Measurements from ENCODE around the gene CCNL2.
A peak's percentile ranks its signal among the peaks of the same experiment; 100 is the strongest.
"Not testable (repeated sequence)": the region's sequence is repeated elsewhere in the genome, so short reads cannot be mapped to it uniquely, and the experiment has no call there.

Gene CCNL2

GRCh38 chr1:1418464-1419362 lies 19.6 kb upstream of the CCNL2 start:
- no peaks in the 10 kb centered on the region for H3K27me3 Mint-ChIP-seq
- peaks cover 2% of the 10 kb centered on the region for H3K4me1 Mint-ChIP-seq (ENCODE audit: low read depth)
- H3K27ac Mint-ChIP-seq = no peak overlapping the region
- H3K9me3 Mint-ChIP-seq (ENCODE audit: low read depth) = no peaks in the 10 kb centered on the region
- H3K4me3 Mint-ChIP-seq = no peak overlapping the region
- no peaks in the 10 kb centered on the region for H3K36me3 Mint-ChIP-seq

DNA sequence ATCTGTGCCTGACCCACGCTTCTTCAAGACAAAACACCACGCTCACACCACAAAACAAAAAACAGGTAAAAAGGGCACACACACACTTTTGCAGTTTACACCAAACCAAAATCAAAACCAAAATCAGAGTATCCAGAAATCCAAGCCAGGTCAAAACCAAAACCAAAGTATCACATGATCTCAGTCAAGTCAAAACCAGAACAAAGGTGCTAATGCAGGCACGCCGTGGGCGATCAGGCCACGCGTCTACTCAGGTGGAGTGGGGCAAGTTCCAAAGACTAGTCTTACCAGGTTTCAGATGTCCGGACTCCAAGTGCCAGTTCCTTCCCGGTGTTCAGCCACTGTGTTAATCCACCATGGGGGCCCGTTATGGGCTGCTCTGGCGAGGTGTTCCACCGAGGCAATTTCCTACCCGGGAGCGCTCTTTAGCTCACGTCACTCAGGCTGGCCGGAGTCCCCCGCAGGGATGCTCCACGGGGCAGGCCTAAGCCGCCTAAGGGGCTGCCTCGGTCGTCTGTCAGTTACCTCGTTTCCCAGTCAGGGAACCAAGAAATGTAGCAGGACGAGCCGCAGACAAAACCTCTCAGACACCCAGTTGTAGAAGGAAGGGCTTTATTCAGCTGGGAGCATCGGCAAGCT lies 18.8 kb upstream of the CCNL2 start:
- not testable (repeated sequence) for H3K9me3 Mint-ChIP-seq (ENCODE audit: low read depth); H3K4me1 Mint-ChIP-seq (ENCODE audit: low read depth); H3K27me3 Mint-ChIP-seq; H3K27ac Mint-ChIP-seq; H3K36me3 Mint-ChIP-seq; H3K4me3 Mint-ChIP-seq

DNA sequence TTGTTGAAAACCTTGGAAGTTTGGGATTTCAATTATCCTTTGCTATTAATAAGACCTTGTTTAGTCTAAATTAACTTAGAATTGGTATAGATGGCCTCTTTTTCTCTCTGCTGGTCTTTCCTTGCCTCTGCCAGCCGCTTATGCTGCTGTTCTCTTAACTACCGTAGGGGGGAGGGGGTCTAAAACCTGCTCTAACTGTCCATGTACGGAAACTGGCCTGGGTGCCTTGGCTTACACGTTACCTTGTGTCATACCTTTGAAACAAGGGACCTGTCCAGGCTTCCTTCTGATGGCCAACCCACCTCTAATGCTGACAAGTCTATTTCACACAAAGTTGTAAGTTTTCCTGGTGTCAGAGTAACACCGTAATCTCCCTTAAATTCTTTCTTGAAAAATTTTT lies 18.3 kb upstream of the CCNL2 start:
- H3K27me3 Mint-ChIP-seq; H3K36me3 Mint-ChIP-seq; H3K4me3 Mint-ChIP-seq; H3K4me1 Mint-ChIP-seq (ENCODE audit: low read depth); H3K9me3 Mint-ChIP-seq (ENCODE audit: low read depth); H3K27ac Mint-ChIP-seq: not testable (repeated sequence)

- Mint-ChIP-seq H3K9me3 (ENCODE audit: low read depth) (no peaks in the 10 kb centered on the region), H3K36me3 (no peaks in the 10 kb centered on the region), H3K4me3 (no peak overlapping the region), H3K27me3 (no peaks in the 10 kb centered on the region), H3K27ac (no peak overlapping the region), H3K4me1 (ENCODE audit: low read depth) (peaks cover 2% of the 10 kb centered on the region)
These were observed 16.6 kb upstream of the CCNL2 start for GRCh38 chr1:1415751-1416150.

- peaks cover 17% of the 10 kb centered on the region for H3K4me1 Mint-ChIP-seq (ENCODE audit: low read depth)
- not testable (repeated sequence) for H3K27ac Mint-ChIP-seq; H3K9me3 Mint-ChIP-seq (ENCODE audit: low read depth); H3K27me3 Mint-ChIP-seq; H3K4me3 Mint-ChIP-seq; H3K36me3 Mint-ChIP-seq
These were observed 13.3 kb upstream of the CCNL2 start for GRCh38 chr1:1412311-1412902.

DNA sequence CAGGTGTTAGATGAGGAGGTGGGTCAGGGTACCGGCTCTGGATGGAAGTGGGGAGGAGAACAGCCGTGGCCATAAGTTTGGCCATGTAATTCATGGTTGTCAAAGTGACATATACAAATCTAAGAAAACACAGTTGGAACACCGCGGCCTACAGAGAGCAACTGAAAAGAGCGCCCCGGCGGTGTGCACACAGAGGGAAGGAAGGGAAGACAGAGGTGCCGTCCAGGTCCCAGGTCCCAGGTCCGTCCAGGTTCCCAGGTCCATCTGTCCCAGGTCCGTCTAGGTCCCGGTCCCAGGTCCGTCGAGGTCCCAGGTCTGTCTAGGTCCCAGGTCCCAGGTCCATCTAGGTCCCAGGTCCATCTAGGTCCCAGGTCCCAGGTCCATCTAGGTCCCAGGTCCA lies 12.5 kb upstream of the CCNL2 start:
- Mint-ChIP-seq H3K36me3 (peaks cover 2% of the 10 kb centered on the region), H3K27ac (peak overlapping the region; percentile 34), H3K4me3 (no peak overlapping the region), H3K9me3 (ENCODE audit: low read depth) (no peaks in the 10 kb centered on the region), H3K4me1 (ENCODE audit: low read depth) (peaks cover 19% of the 10 kb centered on the region), H3K27me3 (no peaks in the 10 kb centered on the region)

- H3K4me1 Mint-ChIP-seq (ENCODE audit: low read depth) = peaks cover 26% of the 10 kb centered on the region
These were observed 11.1 kb upstream of the CCNL2 start for GRCh38 chr1:1410238-1410637.

GRCh38 chr1:1407636-1408318 lies 8.6 kb upstream of the CCNL2 start:
- peaks cover 7% of the 10 kb centered on the region for H3K36me3 Mint-ChIP-seq
- peak overlapping the region; percentile 91 for H3K4me3 Mint-ChIP-seq
- no peaks in the 10 kb centered on the region for H3K27me3 Mint-ChIP-seq
- no peaks in the 10 kb centered on the region for H3K9me3 Mint-ChIP-seq (ENCODE audit: low read depth)
- peak overlapping the region; percentile 84 for H3K27ac Mint-ChIP-seq
- H3K4me1 Mint-ChIP-seq (ENCODE audit: low read depth) = peaks cover 38% of the 10 kb centered on the region

More at GRCh38 chr1:1410238-1410637, 11.1 kb upstream of the CCNL2 start:
- Mint-ChIP-seq H3K4me3 (peak overlapping the region; percentile 71), H3K27ac (peak overlapping the region; percentile 74)
- H3K9me3 Mint-ChIP-seq (ENCODE audit: low read depth); H3K27me3 Mint-ChIP-seq; H3K36me3 Mint-ChIP-seq: not testable (repeated sequence)

DNA sequence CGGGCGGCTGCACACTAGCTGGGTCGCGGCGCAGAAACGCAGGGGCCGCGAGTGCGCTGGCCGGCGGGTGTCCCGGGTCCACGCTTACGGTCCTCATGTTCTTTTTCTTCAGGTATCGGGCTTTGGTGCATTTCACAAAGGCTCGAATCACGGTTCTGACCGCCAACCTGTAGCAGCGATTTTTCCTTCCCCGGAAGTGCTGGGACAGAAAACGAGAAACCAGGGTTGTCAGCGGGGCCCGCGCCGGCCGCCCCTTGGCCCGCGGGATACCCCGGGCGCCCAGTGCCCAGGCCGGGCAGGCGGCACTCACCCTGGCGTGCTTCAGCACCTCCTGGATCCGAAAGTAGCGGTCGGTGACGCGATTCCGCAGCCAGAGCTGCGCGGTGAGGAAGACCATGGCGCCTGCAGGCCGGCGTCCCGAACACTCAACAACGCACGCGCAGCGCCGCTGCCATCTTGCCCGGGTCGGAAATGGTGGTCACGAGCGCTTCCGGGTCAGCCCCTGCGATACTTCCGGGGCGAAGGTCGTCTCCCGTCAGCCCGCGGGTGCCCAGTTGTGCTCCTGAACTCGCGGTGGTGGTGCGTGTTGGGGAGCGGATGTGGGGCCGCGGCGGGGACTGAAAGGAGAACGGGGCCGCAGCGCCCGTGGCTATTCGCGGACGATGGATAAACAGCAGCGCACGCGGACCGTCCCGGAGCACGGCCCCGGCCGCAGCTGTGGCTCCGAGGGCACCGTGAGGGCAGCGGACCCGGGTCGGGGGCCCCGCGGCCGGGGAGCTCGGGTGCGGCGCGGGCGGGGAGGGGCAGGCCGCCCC lies 7.9 kb upstream of the CCNL2 start, which contains the start of gene MRPL20:
Gene MRPL20, minus strand, starts transcription at position 473 of the 815 bp plus-strand sequence. Its CDS starts 76 bp downstream, at position 397.
- peak within 1 kb of the TSS; percentile 95 for H3K27ac Mint-ChIP-seq
- H3K4me1 Mint-ChIP-seq (ENCODE audit: low read depth) = peaks cover 41% of the 10 kb centered on the region
- H3K36me3 Mint-ChIP-seq = peaks cover 7% of the 10 kb centered on the region
- H3K4me3 Mint-ChIP-seq = peak within 1 kb of the TSS; percentile 95
- no peaks in the 10 kb centered on the region for H3K9me3 Mint-ChIP-seq (ENCODE audit: low read depth)
- no peaks in the 10 kb centered on the region for H3K27me3 Mint-ChIP-seq

GRCh38 chr1:1406101-1406820 lies 7.1 kb upstream of the CCNL2 start:
- peak overlapping the region; percentile 95 for H3K4me3 Mint-ChIP-seq
- peaks cover 7% of the 10 kb centered on the region for H3K36me3 Mint-ChIP-seq
- peaks cover 46% of the 10 kb centered on the region for H3K4me1 Mint-ChIP-seq (ENCODE audit: low read depth)
- H3K27me3 Mint-ChIP-seq = no peaks in the 10 kb centered on the region
- peak overlapping the region; percentile 95 for H3K27ac Mint-ChIP-seq
- no peaks in the 10 kb centered on the region for H3K9me3 Mint-ChIP-seq (ENCODE audit: low read depth)

DNA sequence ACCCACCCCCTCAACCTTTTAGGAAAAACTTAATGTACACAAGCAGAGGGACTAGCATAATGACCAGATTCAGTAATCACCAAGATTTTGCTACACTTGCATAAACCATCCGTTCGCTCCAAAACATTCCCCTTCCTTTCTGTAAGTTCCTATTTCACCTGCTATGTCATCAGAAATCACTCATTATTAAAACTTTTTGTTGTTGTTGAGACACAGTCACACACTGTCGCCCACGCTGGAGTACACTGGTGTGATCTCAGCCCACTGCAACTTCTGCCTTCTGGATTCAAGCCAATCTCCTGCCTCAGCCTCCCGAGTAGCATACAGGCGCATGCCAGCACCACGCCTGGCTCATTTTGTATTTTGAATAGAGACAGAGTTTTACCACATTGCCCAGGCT lies 4.5 kb upstream of the CCNL2 start:
- H3K27ac Mint-ChIP-seq = peak overlapping the region; percentile 80
- H3K36me3 Mint-ChIP-seq = peaks cover 7% of the 10 kb centered on the region
- peak overlapping the region; percentile 59 for H3K4me3 Mint-ChIP-seq
- peaks cover 49% of the 10 kb centered on the region for H3K4me1 Mint-ChIP-seq (ENCODE audit: low read depth)
- no peaks in the 10 kb centered on the region for H3K9me3 Mint-ChIP-seq (ENCODE audit: low read depth)
- H3K27me3 Mint-ChIP-seq = no peaks in the 10 kb centered on the region

DNA sequence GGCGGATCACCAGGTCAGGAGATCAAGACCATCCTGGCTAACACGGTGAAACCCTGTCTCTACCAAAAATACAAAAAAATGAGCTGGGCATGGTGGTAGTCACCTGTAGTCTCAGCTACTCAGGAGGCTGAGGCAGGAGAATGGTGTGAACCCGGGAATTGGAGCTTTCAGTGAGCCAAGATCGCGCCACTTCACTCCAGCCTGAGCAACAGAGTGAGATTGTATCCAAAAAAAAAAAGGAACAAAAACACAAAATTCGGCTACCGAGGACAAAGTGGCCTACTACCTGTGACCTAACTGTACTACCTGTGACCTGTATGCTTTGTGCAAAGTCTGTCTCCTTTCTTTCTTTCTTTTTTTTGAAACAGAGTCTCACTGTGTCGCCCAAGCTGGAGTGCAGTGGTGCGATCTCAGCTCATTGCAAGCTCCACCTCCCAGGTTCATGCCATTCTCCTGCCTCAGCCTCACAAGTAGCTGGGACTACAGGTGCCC lies 3.8 kb upstream of the CCNL2 start:
- not testable (repeated sequence) for H3K27me3 Mint-ChIP-seq; H3K9me3 Mint-ChIP-seq (ENCODE audit: low read depth); H3K36me3 Mint-ChIP-seq; H3K4me3 Mint-ChIP-seq
- H3K4me1 Mint-ChIP-seq (ENCODE audit: low read depth) = peaks cover 48% of the 10 kb centered on the region
- H3K27ac Mint-ChIP-seq = peak overlapping the region; percentile 80

- no peaks in the 10 kb centered on the region for H3K27me3 Mint-ChIP-seq
- peak overlapping the region; percentile 89 for H3K4me3 Mint-ChIP-seq
- peak overlapping the region; percentile 79 for H3K27ac Mint-ChIP-seq
- peaks cover 5% of the 10 kb centered on the region for H3K36me3 Mint-ChIP-seq
- H3K9me3 Mint-ChIP-seq (ENCODE audit: low read depth) = no peaks in the 10 kb centered on the region
- peaks cover 51% of the 10 kb centered on the region for H3K4me1 Mint-ChIP-seq (ENCODE audit: low read depth)
These were observed 3.2 kb upstream of the CCNL2 start for GRCh38 chr1:1402072-1402900.

Data from activated naive CD8-positive, alpha-beta T cell (primary cell).